ENCODE results near the gene LY86. TPM values are rescaled to one million over a fixed set of nuclear protein-coding genes. Genes with fewer than 3 reads are reported as not detected.

The LY86 gene
- total and polyA plus RNA-seq, 2 of the 13 experiments (the other 11 are each of a cell fraction or from before 2014, with no cell fraction given), result not detected

- TF ChIP-seq ZNF414 (CRISPR knock-in tag; IDR thresholded peaks at IDR 0.05) (peak; percentile 69; the same call in 1 of the 2 replicates), RARA (CRISPR knock-in tag; IDR thresholded peaks at IDR 0.05) (peak; percentile 44), ZNF772 (CRISPR knock-in tag; IDR thresholded peaks at IDR 0.05) (0 out of 2 replicates have a peak, but pooled peaks have one; percentile 15), ZNF724P (CRISPR knock-in tag; IDR thresholded peaks at IDR 0.05; ENCODE audit: borderline replicate concordance) (0 out of 2 replicates have a peak, but pooled peaks have one; percentile 40), SNAI1 (CRISPR knock-in tag; IDR thresholded peaks at IDR 0.05; ENCODE audit: borderline replicate concordance) (no peak), HMG20A (CRISPR knock-in tag; IDR thresholded peaks at IDR 0.05; ENCODE audit: borderline replicate concordance) (0 out of 2 replicates have a peak, but pooled peaks have one; percentile 7), CREBL2 (CRISPR knock-in tag; IDR thresholded peaks at IDR 0.05; ENCODE audit: borderline replicate concordance) (no peak), KDM4B (CRISPR knock-in tag; IDR thresholded peaks at IDR 0.05) (no peak), ZNF292 (CRISPR knock-in tag; IDR thresholded peaks at IDR 0.05; ENCODE audit: borderline replicate concordance, low read depth) (0 out of 2 replicates have a peak, but pooled peaks have one; percentile 55), ZFAT (CRISPR knock-in tag; conservative IDR thresholded peaks at IDR 0.05) (no peak), RXRB (CRISPR knock-in tag; IDR thresholded peaks at IDR 0.05; ENCODE audit: borderline replicate concordance) (peak; percentile 20; the same call in 1 of the 2 replicates), AGO2 (optimal IDR thresholded peaks at IDR 0.05; ENCODE audit: low read depth, low read length) (no peak), POLR2A (IDR thresholded peaks at IDR 0.05; ENCODE audit: insufficient read depth in 1 of 2, low read depth in 2 of 2, low read length in 2 of 2) (peak in 1 of 2 experiments; percentile 68; a peak in 2 of 4 replicates), ETV5 (CRISPR knock-in tag; IDR thresholded peaks at IDR 0.05; ENCODE audit: borderline replicate concordance) (peak; percentile 68; the same call in 1 of the 2 replicates), ARID5B (CRISPR knock-in tag; IDR thresholded peaks at IDR 0.05) (peak; percentile 54), ADNP (CRISPR knock-in tag; IDR thresholded peaks at IDR 0.05) (no peak), THAP11 (CRISPR knock-in tag; IDR thresholded peaks at IDR 0.05) (peak; percentile 73), ZFP36L2 (CRISPR knock-in tag; IDR thresholded peaks at IDR 0.05) (no peak), ZGPAT (CRISPR knock-in tag; IDR thresholded peaks at IDR 0.05) (peak; percentile 67; the same call in 1 of the 2 replicates), PHF20 (CRISPR knock-in tag; IDR thresholded peaks at IDR 0.05) (0 out of 2 replicates have a peak, but pooled peaks have one; percentile 34), MTA3 (CRISPR knock-in tag; IDR thresholded peaks at IDR 0.05) (no peak)
Observed at GRCh38 chr6:6686748-6687601, 98.5 kb downstream of the LY86 start (continued).
